Fibroblast of lung (primary cell): ENCODE data around the gene NAT14. TPM values are rescaled to one million over a fixed set of nuclear protein-coding genes. Genes with fewer than 3 reads are reported as not detected.

ENCODE experiments used
- DNase-seq, 2 donors: peaks; one replicate each; pipeline versions ENCODE4 v3.0.0 to v3.0.0-alpha.2; 2010; ENCODE audit warnings: low read depth in 2 of 2
- H2AFZ ChIP-seq: 2 replicates; pipeline ENCODE4 v1.5.1; 2012; ENCODE audit warnings: low read length, control low read depth, inconsistent platforms
- H3K27ac ChIP-seq: 2 replicates; pipeline ENCODE4 v1.5.1; 2011; ENCODE audit warnings: low read length, control low read depth; ENCODE audit not compliant: insufficient read depth
- H3K27me3 ChIP-seq: 2 replicates; pipeline ENCODE4 v1.5.1; 2011; ENCODE audit warnings: mild to moderate bottlenecking, low read length; ENCODE audit not compliant: control insufficient read depth, insufficient read depth
- H3K36me3 ChIP-seq: 2 replicates; pipeline ENCODE4 v1.5.1; 2011; ENCODE audit warnings: low read length; ENCODE audit not compliant: control insufficient read depth, insufficient read depth
- H3K4me1 ChIP-seq: 2 replicates; pipeline ENCODE4 v1.5.1; 2011; ENCODE audit warnings: low read length; ENCODE audit not compliant: control insufficient read depth, insufficient read depth; ENCODE audit errors: extremely low read depth
- H3K4me2 ChIP-seq: 2 replicates; pipeline ENCODE4 v1.5.1; 2011; ENCODE audit warnings: low read length, control low read depth; ENCODE audit not compliant: insufficient read depth; ENCODE audit errors: extremely low read depth
- H3K4me3 ChIP-seq, 4 experiments: fragments of 200-600 bp in 1 of 4; sonication (generic) in 1 of 4; replicated peaks in 1 of 4; 2 replicates each; pipeline ENCODE4 v1.5.1; 2011 to 2016; ENCODE audit warnings: low read length in 4 of 4, low read depth in 3 of 4, mild to moderate bottlenecking in 3 of 4, control low read depth in 2 of 4, inconsistent platforms in 1 of 4, mixed read lengths in 1 of 4; ENCODE audit not compliant: insufficient read depth in 1 of 4; ENCODE audit errors: control extremely low read depth in 1 of 4
- H3K79me2 ChIP-seq: 2 replicates; pipeline ENCODE4 v1.5.1; 2012; ENCODE audit warnings: mild to moderate bottlenecking, low read length, inconsistent platforms; ENCODE audit not compliant: control insufficient read depth, insufficient read depth
- H3K9ac ChIP-seq: 2 replicates; pipeline ENCODE4 v1.5.1; 2011; ENCODE audit warnings: mild to moderate bottlenecking, low read length, control low read depth; ENCODE audit not compliant: insufficient read depth
- H3K9me3 ChIP-seq: 2 replicates; pipeline ENCODE4 v1.5.1; 2012; ENCODE audit warnings: low read depth, low read length; ENCODE audit not compliant: control insufficient read depth, insufficient read depth
- H4K20me1 ChIP-seq: 2 replicates; pipeline ENCODE4 v1.5.1; 2011; ENCODE audit warnings: low read length; ENCODE audit not compliant: control insufficient read depth, insufficient read depth; ENCODE audit errors: extremely low read depth
- EZH2 ChIP-seq: IDR thresholded peaks from 2 replicates; pipeline ENCODE4 v1.5.1; 2012; ENCODE audit warnings: low read length, control low read depth, mild to moderate bottlenecking; ENCODE audit errors: missing control alignments
- polyA plus RNA-seq, 2 donors: library from polyadenylated mRNA; depleted of rRNA in 1 of 2; stranded (reverse) in 1 of 2; unstranded in 1 of 2; fragments of >200 nt; gene quantifications; 2 replicates each; pipeline ENCODE4 v1.2.1, GENCODE V29; 2011 to 2012; ENCODE audit warnings: missing spikeins in 1 of 2
- total RNA-seq: library from RNA; depleted of rRNA; stranded (reverse); fragments of >200 nt; gene quantifications from 2 replicates; pipeline ENCODE4 v1.2.1, GENCODE V29; 2014
- TF ChIP-seq, protein P1 (sequence below), 2 donors: IDR thresholded peaks in 1 of 2; conservative IDR thresholded peaks in 1 of 2; 1 replicate in 1 of 2; 2 replicates in 1 of 2; pipeline ENCODE4 v1.5.1; 2011 to 2012; ENCODE audit warnings: low read length in 2 of 2, control low read depth in 1 of 2, inconsistent platforms in 1 of 2, low read depth in 1 of 2, mild to moderate bottlenecking in 1 of 2

The NAT14 gene
- total and polyA plus RNA-seq, 2 donors (not counting 1 experiment from before 2014, with no cell fraction given), result 18.2 to 18.3 TPM

DNA sequence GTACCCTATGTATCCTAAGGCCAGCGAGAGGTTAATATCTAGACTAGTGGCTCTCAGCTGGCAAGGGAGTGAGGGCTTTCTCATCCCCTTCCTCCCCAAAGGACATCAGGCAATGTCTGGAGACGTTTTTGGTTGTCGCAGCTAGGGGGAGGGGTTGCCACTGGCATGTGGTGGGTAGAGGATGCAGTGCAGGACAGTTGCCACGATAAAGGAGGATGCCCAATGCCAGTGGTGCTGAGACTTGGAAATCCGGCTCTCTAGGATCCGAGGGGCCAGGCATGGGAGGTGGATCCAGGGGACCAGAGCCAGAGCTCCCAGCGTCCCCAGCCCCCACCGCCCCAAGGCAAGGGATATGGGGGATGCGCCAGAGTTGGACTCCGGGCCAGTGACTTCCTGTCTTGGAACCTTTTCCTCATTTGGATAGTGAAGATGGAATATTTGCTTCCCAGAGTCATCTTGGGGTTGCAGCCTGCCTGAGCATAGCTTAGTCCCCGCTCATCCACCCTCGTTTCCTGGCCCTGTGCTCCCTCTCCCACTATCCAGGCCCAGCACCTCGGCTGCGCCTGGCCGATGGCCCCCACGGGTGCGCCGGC, 8.2 kb downstream of the NAT14 start:
- peak in 1 of 2 donors; percentile 48 for DNase-seq
- peak overlapping the region; percentile 81 for H3K27ac ChIP-seq
- peaks cover 7% of the 10 kb centered on the region for H3K36me3 ChIP-seq

DNA sequence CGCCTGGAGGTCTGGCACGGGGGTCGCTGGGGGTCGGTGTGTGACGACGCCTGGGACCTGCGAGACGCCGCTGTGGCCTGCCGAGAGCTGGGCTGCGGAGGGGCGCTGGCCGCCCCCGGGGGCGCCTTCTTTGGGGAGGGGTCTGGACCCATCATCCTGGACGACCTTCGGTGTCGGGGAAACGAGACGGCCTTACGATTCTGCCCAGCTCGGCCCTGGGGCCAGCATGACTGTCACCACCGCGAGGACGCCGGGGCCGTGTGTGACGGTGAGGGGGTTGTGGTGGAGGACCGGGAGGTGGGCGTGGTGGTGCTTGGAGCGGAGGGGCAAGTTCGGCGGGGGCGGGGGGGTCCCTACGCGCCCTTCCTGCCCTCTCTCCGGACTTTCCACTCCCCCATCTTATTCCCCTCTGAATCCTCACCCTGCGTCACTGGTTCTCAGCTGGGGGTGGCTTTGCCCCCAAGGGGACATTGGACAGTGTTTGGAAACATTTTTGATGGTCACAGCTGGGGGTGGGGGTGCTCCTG, 8.7 kb downstream of the NAT14 start:
- peak overlapping the region in 2 of 4 experiments; percentile 3 to 55 for H3K4me3 ChIP-seq
- peak overlapping the region; percentile 74 for H3K4me2 ChIP-seq
- no peak for DNase-seq
- H3K27ac ChIP-seq, result peak overlapping the region; percentile 81
- H4K20me1 ChIP-seq, result no peaks in the 10 kb centered on the region
- H2AFZ ChIP-seq, result no peak overlapping the region
- peaks cover 7% of the 10 kb centered on the region for H3K36me3 ChIP-seq
- peak overlapping the region; percentile 78 for H3K9ac ChIP-seq
- peaks cover 27% of the 10 kb centered on the region for H3K4me1 ChIP-seq
- no peak for TF ChIP-seq EZH2
- TF ChIP-seq, protein P1, sequence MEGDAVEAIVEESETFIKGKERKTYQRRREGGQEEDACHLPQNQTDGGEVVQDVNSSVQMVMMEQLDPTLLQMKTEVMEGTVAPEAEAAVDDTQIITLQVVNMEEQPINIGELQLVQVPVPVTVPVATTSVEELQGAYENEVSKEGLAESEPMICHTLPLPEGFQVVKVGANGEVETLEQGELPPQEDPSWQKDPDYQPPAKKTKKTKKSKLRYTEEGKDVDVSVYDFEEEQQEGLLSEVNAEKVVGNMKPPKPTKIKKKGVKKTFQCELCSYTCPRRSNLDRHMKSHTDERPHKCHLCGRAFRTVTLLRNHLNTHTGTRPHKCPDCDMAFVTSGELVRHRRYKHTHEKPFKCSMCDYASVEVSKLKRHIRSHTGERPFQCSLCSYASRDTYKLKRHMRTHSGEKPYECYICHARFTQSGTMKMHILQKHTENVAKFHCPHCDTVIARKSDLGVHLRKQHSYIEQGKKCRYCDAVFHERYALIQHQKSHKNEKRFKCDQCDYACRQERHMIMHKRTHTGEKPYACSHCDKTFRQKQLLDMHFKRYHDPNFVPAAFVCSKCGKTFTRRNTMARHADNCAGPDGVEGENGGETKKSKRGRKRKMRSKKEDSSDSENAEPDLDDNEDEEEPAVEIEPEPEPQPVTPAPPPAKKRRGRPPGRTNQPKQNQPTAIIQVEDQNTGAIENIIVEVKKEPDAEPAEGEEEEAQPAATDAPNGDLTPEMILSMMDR (conservative IDR thresholded peaks at IDR 0.05 in 1 of 2, IDR thresholded peaks at IDR 0.05 in 1 of 2; ENCODE audit: low read depth in 1 of 2, low read length in 2 of 2), result no peak
- no peaks in the 10 kb centered on the region for H3K27me3 ChIP-seq
- H3K9me3 ChIP-seq, result no peaks in the 10 kb centered on the region
- peaks cover 8% of the 10 kb centered on the region for H3K79me2 ChIP-seq

More for the DNA sequence above, 8.2 kb downstream of the NAT14 start:
- Histone ChIP-seq H2AFZ (no peak overlapping the region), H3K4me1 (peaks cover 27% of the 10 kb centered on the region), H3K9me3 (no peaks in the 10 kb centered on the region), H3K79me2 (peaks cover 8% of the 10 kb centered on the region), H4K20me1 (no peaks in the 10 kb centered on the region), H3K4me3 (peak overlapping the region in 1 of 4 experiments; percentile 40), H3K4me2 (peak overlapping the region; percentile 65), H3K27me3 (no peaks in the 10 kb centered on the region), H3K9ac (peak overlapping the region; percentile 78)
- no peak for TF ChIP-seq EZH2
- TF ChIP-seq, protein P1 (conservative IDR thresholded peaks at IDR 0.05 in 1 of 2, IDR thresholded peaks at IDR 0.05 in 1 of 2; ENCODE audit: low read depth in 1 of 2, low read length in 2 of 2), result no peak

GRCh38 chr19:55494172-55494761, 9.3 kb downstream of the NAT14 start:
- Histone ChIP-seq H3K9ac (peak overlapping the region; percentile 68), H3K36me3 (peaks cover 7% of the 10 kb centered on the region), H3K27me3 (no peaks in the 10 kb centered on the region), H3K79me2 (peaks cover 8% of the 10 kb centered on the region), H3K4me1 (peaks cover 24% of the 10 kb centered on the region), H3K27ac (peak overlapping the region; percentile 81), H4K20me1 (no peaks in the 10 kb centered on the region), H3K9me3 (no peaks in the 10 kb centered on the region), H3K4me3 (peak overlapping the region; percentile 5 to 55 (median 28)), H3K4me2 (peak overlapping the region; percentile 74), H2AFZ (no peak overlapping the region)
- peak; percentile 36 to 51 for DNase-seq
- TF ChIP-seq, protein P1 (conservative IDR thresholded peaks at IDR 0.05 in 1 of 2, IDR thresholded peaks at IDR 0.05 in 1 of 2; ENCODE audit: low read depth in 1 of 2, low read length in 2 of 2), result no peak
- TF ChIP-seq EZH2, result no peak
